ENCODE results near the gene HOXA9. TPM values are rescaled to one million over a fixed set of nuclear protein-coding genes. Genes with fewer than 3 reads are reported as not detected.

HOXA9 gene
- polyA plus RNA-seq, 3 donors = 0.55 to 1.9 (median 1.2) TPM

DNA sequence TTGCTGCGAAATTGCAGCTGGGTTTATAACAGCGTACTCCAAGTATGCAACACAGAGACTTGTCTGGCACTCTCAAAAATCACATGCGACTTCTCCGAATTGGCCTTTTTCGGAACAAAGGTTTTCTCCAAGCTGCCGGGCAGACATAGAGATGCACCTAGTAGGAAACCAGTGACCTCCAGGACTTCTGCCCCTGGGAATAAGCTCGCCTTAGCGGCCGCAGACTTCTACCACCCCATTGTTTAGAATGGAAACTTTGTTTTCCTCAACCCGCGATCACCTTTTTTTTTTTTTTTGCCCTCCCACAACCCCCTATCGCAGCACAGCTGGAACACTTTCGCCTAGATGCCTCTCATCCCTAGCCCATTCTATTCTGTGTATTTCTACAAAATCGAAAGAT, 13.7 kb upstream of the HOXA9 start:
- 91% methylated on average over 7 of the region's 14 CpGs for WGBS (ENCODE audit: insufficient coverage)
- H3K27ac ChIP-seq (ENCODE audit: low read depth in 1 of 2, low read length in 2 of 2) = no peak overlapping the region
- no peak overlapping the region for H2AFZ ChIP-seq (ENCODE audit: insufficient read depth, low read depth, low read length, poor library complexity, severe bottlenecking)
- H4K20me1 ChIP-seq (ENCODE audit: insufficient read depth, low read length) = no peaks in the 10 kb centered on the region
- H3K36me3 Mint-ChIP-seq = peaks cover 0 to 14% of the 10 kb centered on the region in 2 donors
- H3K36me3 ChIP-seq (replicated peaks in 1 of 2; ENCODE audit: control insufficient read depth in 1 of 2, insufficient read depth in 2 of 2, low read length in 2 of 2) = no peaks in the 10 kb centered on the region
- TF ChIP-seq, protein P1, sequence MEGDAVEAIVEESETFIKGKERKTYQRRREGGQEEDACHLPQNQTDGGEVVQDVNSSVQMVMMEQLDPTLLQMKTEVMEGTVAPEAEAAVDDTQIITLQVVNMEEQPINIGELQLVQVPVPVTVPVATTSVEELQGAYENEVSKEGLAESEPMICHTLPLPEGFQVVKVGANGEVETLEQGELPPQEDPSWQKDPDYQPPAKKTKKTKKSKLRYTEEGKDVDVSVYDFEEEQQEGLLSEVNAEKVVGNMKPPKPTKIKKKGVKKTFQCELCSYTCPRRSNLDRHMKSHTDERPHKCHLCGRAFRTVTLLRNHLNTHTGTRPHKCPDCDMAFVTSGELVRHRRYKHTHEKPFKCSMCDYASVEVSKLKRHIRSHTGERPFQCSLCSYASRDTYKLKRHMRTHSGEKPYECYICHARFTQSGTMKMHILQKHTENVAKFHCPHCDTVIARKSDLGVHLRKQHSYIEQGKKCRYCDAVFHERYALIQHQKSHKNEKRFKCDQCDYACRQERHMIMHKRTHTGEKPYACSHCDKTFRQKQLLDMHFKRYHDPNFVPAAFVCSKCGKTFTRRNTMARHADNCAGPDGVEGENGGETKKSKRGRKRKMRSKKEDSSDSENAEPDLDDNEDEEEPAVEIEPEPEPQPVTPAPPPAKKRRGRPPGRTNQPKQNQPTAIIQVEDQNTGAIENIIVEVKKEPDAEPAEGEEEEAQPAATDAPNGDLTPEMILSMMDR (IDR thresholded peaks at IDR 0.05) = no peak
- no peak overlapping the region for H3K27ac Mint-ChIP-seq
- H3K4me2 ChIP-seq (replicated peaks; ENCODE audit: extremely low read depth, low read length, poor library complexity, severe bottlenecking) = no peak overlapping the region
- H3K79me2 ChIP-seq (ENCODE audit: insufficient read depth, low read length) = no peaks in the 10 kb centered on the region
- H3K27me3 ChIP-seq (ENCODE audit: control insufficient read depth in 2 of 2, insufficient read depth in 2 of 2, low read length in 2 of 2) = peaks cover 52 to 100% of the 10 kb centered on the region in 2 donors
- H3K9ac ChIP-seq (ENCODE audit: insufficient read depth, low read length, poor library complexity, severe bottlenecking) = no peak overlapping the region
- peaks cover 90 to 96% (median 96%) of the 10 kb centered on the region in 3 donors for H3K27me3 Mint-ChIP-seq (ENCODE audit: low read depth in 3 of 3)
- H3K9me3 Mint-ChIP-seq = peaks cover 0 to 28% (median 12%) of the 10 kb centered on the region in 7 donors
- peaks cover 20 to 25% of the 10 kb centered on the region in 2 donors for H3K4me1 ChIP-seq (ENCODE audit: control insufficient read depth in 1 of 2, insufficient read depth in 2 of 2, low read length in 2 of 2)
- H3K4me3 Mint-ChIP-seq = peak overlapping the region; percentile 59 to 89
- H3K4me3 ChIP-seq (replicated peaks in 1 of 3; ENCODE audit: low read depth in 2 of 3, low read length in 3 of 3) = no peak overlapping the region
- H3K4me1 Mint-ChIP-seq = peaks cover 27% of the 10 kb centered on the region
- H3K9me3 ChIP-seq (replicated peaks in 1 of 2; ENCODE audit: control insufficient read depth in 1 of 2, insufficient read depth in 1 of 2, low read length in 2 of 2) = peaks cover 8 to 34% of the 10 kb centered on the region in 2 donors
- DNase-seq = no peak
- intact Hi-C loops (cut with micrococcal nuclease) = no loop called here

DNA sequence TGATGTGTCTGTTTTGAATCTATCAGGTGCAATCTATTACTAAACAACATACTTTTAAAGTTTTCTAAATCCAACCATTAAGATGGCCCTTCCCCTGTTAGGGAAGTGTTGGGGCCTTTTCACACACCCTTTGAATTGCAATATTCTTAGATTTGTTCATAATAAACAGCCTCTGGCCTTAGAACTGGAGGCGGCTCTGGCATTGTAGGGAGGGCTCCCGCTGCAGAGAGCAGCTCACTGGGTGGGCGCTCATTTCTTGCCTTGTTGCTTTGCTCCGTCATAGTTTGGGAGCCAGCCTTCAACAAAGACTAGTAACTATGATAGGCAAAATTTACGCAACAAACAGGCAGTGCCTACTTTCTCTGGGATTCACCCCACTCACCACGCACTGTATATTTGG, 13.0 kb upstream of the HOXA9 start:
- no peak overlapping the region for H3K27ac Mint-ChIP-seq
- no peaks in the 10 kb centered on the region for H3K79me2 ChIP-seq (ENCODE audit: insufficient read depth, low read length)

More for the DNA sequence above, 13.0 kb upstream of the HOXA9 start:
- Histone ChIP-seq H3K9me3 (replicated peaks in 1 of 2; ENCODE audit: control insufficient read depth in 1 of 2, insufficient read depth in 1 of 2, low read length in 2 of 2) (peaks cover 8 to 27% of the 10 kb centered on the region in 2 donors), H3K27ac (ENCODE audit: low read depth in 1 of 2, low read length in 2 of 2) (no peak overlapping the region), H3K4me1 (ENCODE audit: control insufficient read depth in 1 of 2, insufficient read depth in 2 of 2, low read length in 2 of 2) (peaks cover 15 to 25% of the 10 kb centered on the region in 2 donors), H3K36me3 (replicated peaks in 1 of 2; ENCODE audit: control insufficient read depth in 1 of 2, insufficient read depth in 2 of 2, low read length in 2 of 2) (no peaks in the 10 kb centered on the region), H3K27me3 (ENCODE audit: control insufficient read depth in 2 of 2, insufficient read depth in 2 of 2, low read length in 2 of 2) (peaks cover 48 to 98% of the 10 kb centered on the region in 2 donors), H2AFZ (ENCODE audit: insufficient read depth, low read depth, low read length, poor library complexity, severe bottlenecking) (no peak overlapping the region), H3K4me3 (replicated peaks in 1 of 3; ENCODE audit: low read depth in 2 of 3, low read length in 3 of 3) (no peak overlapping the region), H3K9ac (ENCODE audit: insufficient read depth, low read length, poor library complexity, severe bottlenecking) (no peak overlapping the region), H3K4me2 (replicated peaks; ENCODE audit: extremely low read depth, low read length, poor library complexity, severe bottlenecking) (no peak overlapping the region), H4K20me1 (ENCODE audit: insufficient read depth, low read length) (no peaks in the 10 kb centered on the region)
- Mint-ChIP-seq H3K4me1 (peaks cover 23% of the 10 kb centered on the region), H3K9me3 (peaks cover 0 to 24% (median 8%) of the 10 kb centered on the region in 7 donors), H3K27me3 (ENCODE audit: low read depth in 3 of 3) (peaks cover 86 to 95% (median 92%) of the 10 kb centered on the region in 3 donors), H3K4me3 (peak overlapping the region in 1 of 2 donors; percentile 89), H3K36me3 (peaks cover 0 to 14% of the 10 kb centered on the region in 2 donors)
- DNase-seq = no peak
- TF ChIP-seq, protein P1 (IDR thresholded peaks at IDR 0.05) = no peak
- intact Hi-C loops (cut with micrococcal nuclease) = no loop called here
- WGBS (ENCODE audit: insufficient coverage) = 100% methylated on average over 2 of the region's 6 CpGs

Data from CD14-positive monocyte (primary cell).